GM12878 (cell line): ENCODE data around the gene HYPK. TPM values are rescaled to one million over a fixed set of nuclear protein-coding genes. Genes with fewer than 3 reads are reported as not detected.
A peak's percentile ranks its signal among the peaks of the same experiment; 100 is the strongest.

Experiments
- DPF2 ChIP-seq: fragments of 450-650 bp; IDR thresholded peaks from 2 replicates; pipeline ENCODE4 v1.6.1; 2017; ENCODE audit warnings: mild to moderate bottlenecking
- EGR1 ChIP-seq, 2 experiments: IDR thresholded peaks; 1 replicate in 1 of 2; 2 replicates in 1 of 2; pipeline ENCODE4 v1.6.1; 2011 to 2012; ENCODE audit warnings: low read depth in 2 of 2, low read length in 2 of 2, borderline replicate concordance in 1 of 2, mild to moderate bottlenecking in 1 of 2, moderate library complexity in 1 of 2
- EZH2 ChIP-seq: IDR thresholded peaks from 2 replicates; pipeline ENCODE4 v1.6.1; 2012; ENCODE audit warnings: low read depth, mild to moderate bottlenecking, control low read depth, inconsistent platforms, low read length, borderline replicate concordance; ENCODE audit not compliant: control insufficient read depth
- NFYB ChIP-seq: IDR thresholded peaks from 2 replicates; pipeline ENCODE4 v1.6.1; 2011; ENCODE audit warnings: low read depth, mild to moderate bottlenecking, low read length, improper control_type of control experiment, moderate library complexity; ENCODE audit not compliant: insufficient read depth
- PML ChIP-seq: IDR thresholded peaks from 2 replicates; pipeline ENCODE4 v1.6.1; 2012; ENCODE audit warnings: low read length, inconsistent platforms
- RUNX3 ChIP-seq: IDR thresholded peaks from 2 replicates; pipeline ENCODE4 v1.6.1; 2012; ENCODE audit warnings: low read length, inconsistent platforms
- TAF1 ChIP-seq: IDR thresholded peaks from 2 replicates; pipeline ENCODE4 v1.6.1; 2011; ENCODE audit warnings: mild to moderate bottlenecking, low read depth, low read length, borderline replicate concordance
- TARDBP ChIP-seq: IDR thresholded peaks from 2 replicates; pipeline ENCODE4 v1.6.1; 2016; ENCODE audit warnings: borderline replicate concordance
- polyA plus RNA-seq, 11 experiments: library from polyadenylated mRNA; depleted of rRNA in 4 of 11; unstranded in 6 of 11; stranded (reverse) in 5 of 11; fragments of >200 nt; fragmentation: Nextera tagmentation in 4 of 11; fragmentation: Illumina TruSeq in 1 of 11; extraction: Ambion mirVana in 4 of 11; extraction: Trizol in 1 of 11; gene quantifications; 1 replicate in 1 of 11; 2 replicates in 10 of 11; pipeline versions ENCODE4 v1.2.1 to v1.2.3, GENCODE V29; 2011 to 2016; ENCODE audit warnings: inconsistent platforms in 2 of 11, missing spikeins in 2 of 11, low read depth in 1 of 11
- total RNA-seq, 4 experiments: library from RNA; depleted of rRNA in 3 of 4; stranded (reverse); fragments of >200 nt in 3 of 4; fragmentation: Illumina TruSeq in 1 of 4; extraction: Trizol in 1 of 4; gene quantifications; 2 replicates each; pipeline versions ENCODE4 v1.2.1 to v1.2.3, GENCODE V29; 2013 to 2021
- TF ChIP-seq, protein P1 (sequence below): IDR thresholded peaks from 2 replicates; pipeline ENCODE4 v1.6.1; 2012; ENCODE audit warnings: improper control_type of control experiment, low read depth, low read length; ENCODE audit not compliant: insufficient replicate concordance

The HYPK gene
- total and polyA plus RNA-seq, 10 of the 15 experiments (the other 5 are each of a cell fraction or from before 2014, with no cell fraction given): 8.0 to 38.4 (median 17.5) TPM

DNA sequence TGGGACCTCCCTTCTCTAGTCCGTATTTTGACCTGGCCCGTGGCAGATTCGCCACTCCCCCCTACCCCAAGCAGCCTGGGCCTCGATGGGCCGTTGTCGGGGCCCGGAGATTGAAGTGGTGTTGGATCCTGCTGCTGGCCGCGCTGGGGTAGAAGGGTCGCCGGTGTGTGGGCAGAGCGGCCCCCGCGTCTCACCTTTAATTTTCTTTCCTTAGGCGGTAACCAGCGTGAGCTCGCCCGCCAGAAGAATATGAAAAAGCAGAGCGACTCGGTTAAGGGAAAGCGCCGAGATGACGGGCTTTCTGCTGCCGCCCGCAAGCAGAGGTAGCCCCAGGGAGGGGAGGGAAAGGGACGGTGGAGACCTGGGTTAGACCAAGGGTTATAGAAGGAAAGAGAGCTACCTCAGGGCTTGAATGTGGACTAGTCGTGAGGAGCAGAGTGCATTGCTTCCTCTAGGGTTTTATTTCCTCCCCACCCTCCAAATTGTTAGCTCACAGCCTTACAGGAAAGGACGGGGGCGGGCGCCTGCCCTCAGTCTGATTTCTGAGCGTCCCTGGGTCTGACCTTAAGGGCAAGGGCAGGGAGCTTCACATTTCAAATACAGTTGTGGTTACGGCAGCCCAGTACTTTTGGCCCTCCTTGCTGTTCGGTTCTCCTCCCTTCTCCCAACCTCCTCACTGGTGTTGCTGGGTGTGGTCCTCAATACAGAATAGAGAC, 7.5 kb upstream of the HYPK start (continued):
- TF ChIP-seq, protein P1, sequence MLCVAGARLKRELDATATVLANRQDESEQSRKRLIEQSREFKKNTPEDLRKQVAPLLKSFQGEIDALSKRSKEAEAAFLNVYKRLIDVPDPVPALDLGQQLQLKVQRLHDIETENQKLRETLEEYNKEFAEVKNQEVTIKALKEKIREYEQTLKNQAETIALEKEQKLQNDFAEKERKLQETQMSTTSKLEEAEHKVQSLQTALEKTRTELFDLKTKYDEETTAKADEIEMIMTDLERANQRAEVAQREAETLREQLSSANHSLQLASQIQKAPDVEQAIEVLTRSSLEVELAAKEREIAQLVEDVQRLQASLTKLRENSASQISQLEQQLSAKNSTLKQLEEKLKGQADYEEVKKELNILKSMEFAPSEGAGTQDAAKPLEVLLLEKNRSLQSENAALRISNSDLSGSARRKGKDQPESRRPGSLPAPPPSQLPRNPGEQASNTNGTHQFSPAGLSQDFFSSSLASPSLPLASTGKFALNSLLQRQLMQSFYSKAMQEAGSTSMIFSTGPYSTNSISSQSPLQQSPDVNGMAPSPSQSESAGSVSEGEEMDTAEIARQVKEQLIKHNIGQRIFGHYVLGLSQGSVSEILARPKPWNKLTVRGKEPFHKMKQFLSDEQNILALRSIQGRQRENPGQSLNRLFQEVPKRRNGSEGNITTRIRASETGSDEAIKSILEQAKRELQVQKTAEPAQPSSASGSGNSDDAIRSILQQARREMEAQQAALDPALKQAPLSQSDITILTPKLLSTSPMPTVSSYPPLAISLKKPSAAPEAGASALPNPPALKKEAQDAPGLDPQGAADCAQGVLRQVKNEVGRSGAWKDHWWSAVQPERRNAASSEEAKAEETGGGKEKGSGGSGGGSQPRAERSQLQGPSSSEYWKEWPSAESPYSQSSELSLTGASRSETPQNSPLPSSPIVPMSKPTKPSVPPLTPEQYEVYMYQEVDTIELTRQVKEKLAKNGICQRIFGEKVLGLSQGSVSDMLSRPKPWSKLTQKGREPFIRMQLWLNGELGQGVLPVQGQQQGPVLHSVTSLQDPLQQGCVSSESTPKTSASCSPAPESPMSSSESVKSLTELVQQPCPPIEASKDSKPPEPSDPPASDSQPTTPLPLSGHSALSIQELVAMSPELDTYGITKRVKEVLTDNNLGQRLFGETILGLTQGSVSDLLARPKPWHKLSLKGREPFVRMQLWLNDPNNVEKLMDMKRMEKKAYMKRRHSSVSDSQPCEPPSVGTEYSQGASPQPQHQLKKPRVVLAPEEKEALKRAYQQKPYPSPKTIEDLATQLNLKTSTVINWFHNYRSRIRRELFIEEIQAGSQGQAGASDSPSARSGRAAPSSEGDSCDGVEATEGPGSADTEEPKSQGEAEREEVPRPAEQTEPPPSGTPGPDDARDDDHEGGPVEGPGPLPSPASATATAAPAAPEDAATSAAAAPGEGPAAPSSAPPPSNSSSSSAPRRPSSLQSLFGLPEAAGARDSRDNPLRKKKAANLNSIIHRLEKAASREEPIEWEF: no peak
- TF ChIP-seq EZH2 (no peak), TAF1 (0 out of 2 replicates have a peak, but pooled peaks have one; percentile 6), EGR1 (IDR thresholded peaks at IDR 0.05; ENCODE audit: borderline replicate concordance in 1 of 2, low read depth in 2 of 2, low read length in 2 of 2) (peak in 1 of 2 experiments; percentile 59; a peak in 2 of 3 replicates), RUNX3 (0 out of 2 replicates have a peak, but pooled peaks have one; percentile 19), TARDBP (0 out of 2 replicates have a peak, but pooled peaks have one; percentile 12), PML (no peak; the same call in 1 of the 2 replicates), NFYB (no peak), DPF2 (0 out of 2 replicates have a peak, but pooled peaks have one; percentile 8)
